ENCODE measurements around the gene KIF23.

GRCh38 chr15:69496001-69496400, 81.9 kb downstream of the KIF23 start:
- no peak for TF ChIP-seq POLR2A (IDR thresholded peaks at IDR 0.05; ENCODE audit: low read length)
- TF ChIP-seq GATA1 (IDR thresholded peaks at IDR 0.05; ENCODE audit: low read depth, low read length), result no peak
